GM21786 (cell line): ENCODE data around the gene SLC22A23.

Experiments used
- ATAC-seq: cut with Tn5 transposase; IDR thresholded peaks from one replicate; pipeline ENCODE4 v1.9.1; 2021; ENCODE audit not compliant: unreplicated experiment

The SLC22A23 gene

GRCh38 chr6:3372184-3372846 lies 84.5 kb downstream of the SLC22A23 start:
- ATAC-seq = no peak

- ATAC-seq = no peak
Observed at GRCh38 chr6:3371222-3371949, 85.5 kb downstream of the SLC22A23 start.

- ATAC-seq = no peak
Observed at GRCh38 chr6:3370361-3371221, 86.3 kb downstream of the SLC22A23 start.

- ATAC-seq = no peak
Observed at GRCh38 chr6:3369985-3370360, 86.9 kb downstream of the SLC22A23 start.

GRCh38 chr6:3368685-3369084 lies 88.2 kb downstream of the SLC22A23 start:
- ATAC-seq = no peak

GRCh38 chr6:3367630-3368029 lies 89.2 kb downstream of the SLC22A23 start:
- ATAC-seq = no peak

GRCh38 chr6:3366596-3367413 lies 90.0 kb downstream of the SLC22A23 start:
- no peak for ATAC-seq

- ATAC-seq = no peak
Observed at GRCh38 chr6:3364391-3364790, 92.5 kb downstream of the SLC22A23 start.

- no peak for ATAC-seq
Observed at GRCh38 chr6:3363296-3364025, 93.4 kb downstream of the SLC22A23 start.

- ATAC-seq = no peak
Observed at GRCh38 chr6:3361312-3362037, 95.4 kb downstream of the SLC22A23 start.

GRCh38 chr6:3360727-3361045 lies 96.2 kb downstream of the SLC22A23 start:
- no peak for ATAC-seq

GRCh38 chr6:3359973-3360726 lies 96.7 kb downstream of the SLC22A23 start:
- no peak for ATAC-seq

- ATAC-seq = no peak
Observed at GRCh38 chr6:3359101-3359752, 97.6 kb downstream of the SLC22A23 start.

GRCh38 chr6:3358413-3359100 lies 98.3 kb downstream of the SLC22A23 start:
- no peak for ATAC-seq

GRCh38 chr6:3357678-3358077 lies 99.2 kb downstream of the SLC22A23 start:
- no peak for ATAC-seq

GRCh38 chr6:3356824-3357420 lies 99.9 kb downstream of the SLC22A23 start:
- no peak for ATAC-seq

GRCh38 chr6:3356056-3356823 lies 100.6 kb downstream of the SLC22A23 start:
- peak; percentile 96 for ATAC-seq
